ENCODE data around the gene TUBA4A. TPM values are rescaled to one million over a fixed set of nuclear protein-coding genes. Genes with fewer than 3 reads are reported as not detected.

TUBA4A gene
- polyA plus RNA-seq, 1 donor (not counting 4 experiments of a cell fraction or from before 2014, with no cell fraction given): 524 TPM

DNA sequence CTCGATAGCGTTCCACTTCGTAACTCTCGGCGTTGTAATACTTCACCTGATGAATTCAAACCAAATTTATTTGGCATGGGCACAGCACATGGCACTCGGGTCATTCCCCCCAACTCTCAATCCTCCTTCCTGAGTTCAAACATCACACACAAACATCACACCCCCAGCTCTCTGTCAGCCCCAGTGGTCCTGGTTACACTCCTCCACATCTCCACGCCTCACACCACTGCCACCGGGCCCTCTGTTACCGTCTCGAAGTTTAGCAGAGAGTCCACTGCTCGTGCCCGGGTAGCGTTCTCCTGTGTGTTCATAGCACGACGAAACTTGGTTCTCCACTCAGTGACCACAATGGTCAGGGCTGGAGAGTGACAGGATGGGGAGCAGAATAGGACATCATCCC is 39.6 kb downstream of the TUBA4A start:
- no peak overlapping the region for H3K27ac ChIP-seq (ENCODE audit: control insufficient read depth, insufficient read depth, low read length)
- FAIRE-seq (no peak), DNase-seq (ENCODE audit: low read depth, low spot score) (no peak)
- no peaks in the 10 kb centered on the region for H3K27me3 ChIP-seq (ENCODE audit: control insufficient read depth, extremely low read depth, insufficient read depth, low read length)
- no peak overlapping the region for H3K4me3 ChIP-seq (ENCODE audit: control insufficient read depth in 2 of 3, extremely low read depth in 1 of 3, insufficient read depth in 2 of 3, low read depth in 1 of 3, low read length in 3 of 3)
- dilution Hi-C loops (cut with MboI; ENCODE audit: extremely low pct_ligation_motif_present, low sequenced_read_pairs): no loop called here
- no peaks in the 10 kb centered on the region for H4K20me1 ChIP-seq (ENCODE audit: control insufficient read depth, extremely low read depth, insufficient read depth, low read length)
- TF ChIP-seq, protein P1, sequence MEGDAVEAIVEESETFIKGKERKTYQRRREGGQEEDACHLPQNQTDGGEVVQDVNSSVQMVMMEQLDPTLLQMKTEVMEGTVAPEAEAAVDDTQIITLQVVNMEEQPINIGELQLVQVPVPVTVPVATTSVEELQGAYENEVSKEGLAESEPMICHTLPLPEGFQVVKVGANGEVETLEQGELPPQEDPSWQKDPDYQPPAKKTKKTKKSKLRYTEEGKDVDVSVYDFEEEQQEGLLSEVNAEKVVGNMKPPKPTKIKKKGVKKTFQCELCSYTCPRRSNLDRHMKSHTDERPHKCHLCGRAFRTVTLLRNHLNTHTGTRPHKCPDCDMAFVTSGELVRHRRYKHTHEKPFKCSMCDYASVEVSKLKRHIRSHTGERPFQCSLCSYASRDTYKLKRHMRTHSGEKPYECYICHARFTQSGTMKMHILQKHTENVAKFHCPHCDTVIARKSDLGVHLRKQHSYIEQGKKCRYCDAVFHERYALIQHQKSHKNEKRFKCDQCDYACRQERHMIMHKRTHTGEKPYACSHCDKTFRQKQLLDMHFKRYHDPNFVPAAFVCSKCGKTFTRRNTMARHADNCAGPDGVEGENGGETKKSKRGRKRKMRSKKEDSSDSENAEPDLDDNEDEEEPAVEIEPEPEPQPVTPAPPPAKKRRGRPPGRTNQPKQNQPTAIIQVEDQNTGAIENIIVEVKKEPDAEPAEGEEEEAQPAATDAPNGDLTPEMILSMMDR (optimal IDR thresholded peaks at IDR 0.05 in 1 of 3, IDR thresholded peaks at IDR 0.05 in 1 of 3, conservative IDR thresholded peaks at IDR 0.05 in 1 of 3; ENCODE audit: extremely low read depth in 1 of 3, insufficient read depth in 2 of 3, low read length in 3 of 3): no peak
- no peak for TF ChIP-seq EZH2 (IDR thresholded peaks at IDR 0.05; ENCODE audit: low read length)
- peaks cover 18% of the 10 kb centered on the region for H3K4me1 ChIP-seq (ENCODE audit: control insufficient read depth, extremely low read depth, insufficient read depth, low read length)
- H3K79me2 ChIP-seq (ENCODE audit: control insufficient read depth, insufficient read depth, low read length): no peaks in the 10 kb centered on the region
- no peak overlapping the region for H3K9ac ChIP-seq (ENCODE audit: control insufficient read depth, extremely low read depth, insufficient read depth, low read length)
- no peaks in the 10 kb centered on the region for H3K9me3 ChIP-seq (ENCODE audit: control insufficient read depth, low read depth, low read length)
- no peak overlapping the region for H2AFZ ChIP-seq (ENCODE audit: control insufficient read depth, low read length)
- no peak overlapping the region for H3K4me2 ChIP-seq (ENCODE audit: control insufficient read depth, extremely low read depth, insufficient read depth, low read depth, low read length)
- H3K36me3 ChIP-seq (ENCODE audit: control insufficient read depth in 2 of 2, extremely low read depth in 1 of 2, insufficient read depth in 2 of 2, low read length in 2 of 2): peaks cover 12 to 27% of the 10 kb centered on the region in 2 experiments
- no peaks in the 10 kb centered on the region for H3K9me1 ChIP-seq (ENCODE audit: control insufficient read depth, extremely low read depth, insufficient read depth, low read length)

DNA sequence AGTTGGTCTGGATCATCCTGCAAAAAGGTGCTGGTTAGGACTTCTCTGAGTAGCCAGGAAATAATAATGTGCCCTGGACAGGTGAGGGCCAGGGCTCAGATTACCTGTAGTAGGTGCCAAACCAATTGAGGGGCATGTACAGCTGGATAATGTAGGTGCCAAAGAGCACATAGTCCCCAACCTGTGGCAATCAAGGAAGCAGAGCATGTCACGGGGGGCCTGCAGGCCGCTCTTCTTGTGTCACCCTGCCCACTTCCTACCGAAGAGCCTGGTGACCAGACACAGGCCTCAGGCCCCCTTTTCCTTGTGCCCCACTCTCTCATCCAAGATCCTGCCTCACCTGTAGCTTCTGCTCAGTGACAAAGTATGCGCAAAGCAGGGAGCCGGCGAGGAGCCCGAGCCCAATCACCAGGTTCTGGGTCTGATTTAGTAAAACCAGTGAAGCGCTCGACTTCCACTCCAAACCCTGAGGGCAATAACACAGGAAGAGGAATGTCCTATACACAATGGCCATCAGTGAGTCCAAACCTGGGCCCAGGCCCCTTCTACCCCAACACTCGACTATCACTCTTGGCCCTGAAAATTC is 40.1 kb downstream of the TUBA4A start:
- Histone ChIP-seq H3K36me3 (ENCODE audit: control insufficient read depth in 2 of 2, extremely low read depth in 1 of 2, insufficient read depth in 2 of 2, low read length in 2 of 2) (peaks cover 15 to 31% of the 10 kb centered on the region in 2 experiments), H3K4me2 (ENCODE audit: control insufficient read depth, extremely low read depth, insufficient read depth, low read depth, low read length) (no peak overlapping the region), H3K27me3 (ENCODE audit: control insufficient read depth, extremely low read depth, insufficient read depth, low read length) (no peaks in the 10 kb centered on the region), H3K9me1 (ENCODE audit: control insufficient read depth, extremely low read depth, insufficient read depth, low read length) (no peaks in the 10 kb centered on the region), H2AFZ (ENCODE audit: control insufficient read depth, low read length) (no peak overlapping the region), H3K4me3 (ENCODE audit: control insufficient read depth in 2 of 3, extremely low read depth in 1 of 3, insufficient read depth in 2 of 3, low read depth in 1 of 3, low read length in 3 of 3) (no peak overlapping the region), H3K4me1 (ENCODE audit: control insufficient read depth, extremely low read depth, insufficient read depth, low read length) (peaks cover 13% of the 10 kb centered on the region), H3K9me3 (ENCODE audit: control insufficient read depth, low read depth, low read length) (no peaks in the 10 kb centered on the region), H3K79me2 (ENCODE audit: control insufficient read depth, insufficient read depth, low read length) (no peaks in the 10 kb centered on the region), H3K27ac (ENCODE audit: control insufficient read depth, insufficient read depth, low read length) (no peak overlapping the region), H4K20me1 (ENCODE audit: control insufficient read depth, extremely low read depth, insufficient read depth, low read length) (no peaks in the 10 kb centered on the region), H3K9ac (ENCODE audit: control insufficient read depth, extremely low read depth, insufficient read depth, low read length) (no peak overlapping the region)
- DNase-seq (ENCODE audit: low read depth, low spot score) (no peak), FAIRE-seq (no peak)
- dilution Hi-C loops (cut with MboI; ENCODE audit: extremely low pct_ligation_motif_present, low sequenced_read_pairs): no loop called here
- no peak for TF ChIP-seq EZH2 (IDR thresholded peaks at IDR 0.05; ENCODE audit: low read length)
- TF ChIP-seq, protein P1 (optimal IDR thresholded peaks at IDR 0.05 in 1 of 3, IDR thresholded peaks at IDR 0.05 in 1 of 3, conservative IDR thresholded peaks at IDR 0.05 in 1 of 3; ENCODE audit: extremely low read depth in 1 of 3, insufficient read depth in 2 of 3, low read length in 3 of 3): no peak

All from keratinocyte (primary cell).